Neural progenitor cell (in vitro differentiated cells): ENCODE results near the gene ADAMTS3. TPM values are rescaled to one million over a fixed set of nuclear protein-coding genes. Genes with fewer than 3 reads are reported as not detected.

Source experiments
- DNase-seq: peaks from one replicate; pipeline ENCODE4 v3.0.0-alpha.2; 2016; ENCODE audit warnings: low spot score
- H2AFZ ChIP-seq: fragments of 200-600 bp; sonication (generic); replicated peaks from 2 replicates; pipeline ENCODE4 v1.6.1; 2016; ENCODE audit warnings: antibody characterized with exemption
- H3F3A ChIP-seq: fragments of 200-600 bp; sonication (generic); 2 replicates; pipeline ENCODE4 v1.6.1; 2016; ENCODE audit warnings: antibody characterized with exemption, low read depth
- H3K27ac ChIP-seq: fragments of 200-600 bp; sonication (generic); 2 replicates; pipeline ENCODE4 v1.5.1; 2016; ENCODE audit warnings: mild to moderate bottlenecking
- H3K27me3 ChIP-seq: fragments of 200-600 bp; sonication (generic); 2 replicates; pipeline ENCODE4 v1.6.1; 2016; ENCODE audit warnings: mild to moderate bottlenecking, moderate library complexity
- H3K36me3 ChIP-seq: fragments of 200-600 bp; sonication (generic); 2 replicates; pipeline ENCODE4 v1.5.1; 2016
- H3K4me1 ChIP-seq: fragments of 200-600 bp; sonication (generic); 2 replicates; pipeline ENCODE4 v1.6.1; 2016; ENCODE audit warnings: mixed run types
- H3K4me2 ChIP-seq: fragments of 200-600 bp; sonication (generic); 2 replicates; pipeline ENCODE4 v1.6.1; 2016
- H3K4me3 ChIP-seq: fragments of 200-600 bp; sonication (generic); 2 replicates; pipeline ENCODE4 v1.5.1; 2016
- H3K79me2 ChIP-seq: fragments of 200-600 bp; sonication (generic); 2 replicates; pipeline ENCODE4 v1.6.1; 2016; ENCODE audit warnings: low read depth
- H3K9ac ChIP-seq: fragments of 200-600 bp; sonication (generic); 2 replicates; pipeline ENCODE4 v1.6.1; 2016
- H3K9me3 ChIP-seq: fragments of 200-600 bp; sonication (generic); 2 replicates; pipeline ENCODE4 v1.5.1; 2016; ENCODE audit warnings: low read depth
- H4K20me1 ChIP-seq: fragments of 200-600 bp; sonication (generic); 2 replicates; pipeline ENCODE4 v1.6.1; 2016; ENCODE audit warnings: low read depth
- H3K27ac Mint-ChIP-seq: 3 replicates; pipeline ENCODE4 v1.8.0; 2021; ENCODE audit warnings: mixed read lengths
- H3K27me3 Mint-ChIP-seq: 2 replicates; pipeline ENCODE4 v1.8.0; 2022; ENCODE audit warnings: low read depth, mild to moderate bottlenecking, inconsistent platforms, moderate library complexity, mixed read lengths; ENCODE audit not compliant: insufficient read depth
- H3K36me3 Mint-ChIP-seq: 3 replicates; pipeline ENCODE4 v1.8.0; 2021; ENCODE audit warnings: mixed read lengths
- H3K4me1 Mint-ChIP-seq: 3 replicates; pipeline ENCODE4 v1.8.0; 2021; ENCODE audit warnings: mixed read lengths
- H3K4me3 Mint-ChIP-seq: 3 replicates; pipeline ENCODE4 v1.8.0; 2021; ENCODE audit warnings: mild to moderate bottlenecking, moderate library complexity, mixed read lengths
- H3K9me3 Mint-ChIP-seq: 3 replicates; pipeline ENCODE4 v1.8.0; 2020; ENCODE audit warnings: mixed read lengths
- CTCF ChIP-seq: fragments of 200-600 bp; sonication (generic); IDR thresholded peaks from 2 replicates; pipeline ENCODE4 v1.5.1; 2017; ENCODE audit warnings: antibody characterized with exemption, mild to moderate bottlenecking
- EZH2 ChIP-seq: fragments of 200-600 bp; sonication (generic); IDR thresholded peaks from 2 replicates; pipeline ENCODE4 v1.6.1; 2017; ENCODE audit warnings: antibody characterized with exemption, mild to moderate bottlenecking, moderate library complexity
- EZH2phosphoT487 ChIP-seq: fragments of 200-600 bp; sonication (generic); IDR thresholded peaks from 2 replicates; pipeline ENCODE4 v1.6.1; 2017; ENCODE audit warnings: antibody characterized with exemption
- total RNA-seq: library from RNA; depleted of rRNA; stranded (reverse); fragments of >200 nt; gene quantifications from 2 replicates; pipeline ENCODE4 v1.2.3, GENCODE V29; 2015; ENCODE audit warnings: low replicate concordance

Gene ADAMTS3
- total RNA-seq, 1 donor from 2014 or later, result 2.1 TPM

DNA sequence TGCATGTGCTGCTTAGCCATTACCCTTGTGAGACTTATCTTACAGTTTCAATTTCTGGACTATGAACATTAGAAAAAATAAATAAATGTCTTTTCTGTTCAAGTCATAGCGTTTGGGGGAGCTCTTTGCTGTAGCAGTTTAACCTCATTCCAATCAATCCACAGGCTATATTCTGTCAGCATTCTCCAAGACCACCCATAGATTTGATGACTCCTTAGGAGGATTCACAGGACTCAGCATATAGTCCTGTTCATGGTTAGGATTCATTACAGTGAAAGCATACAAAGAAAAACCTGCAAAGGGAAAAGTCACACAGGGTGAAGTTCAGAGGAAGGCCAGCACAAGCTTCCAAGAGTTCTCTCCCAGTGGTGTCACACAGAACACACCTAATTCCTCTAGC, 180.5 kb downstream of the ADAMTS3 start:
- H3K27ac Mint-ChIP-seq, result no peak overlapping the region
- TF ChIP-seq EZH2, result no peak
- no peaks in the 10 kb centered on the region for H3K9me3 ChIP-seq
- H3K4me3 ChIP-seq, result no peak overlapping the region
- no peak overlapping the region for H3K4me2 ChIP-seq
- H3K36me3 ChIP-seq, result no peaks in the 10 kb centered on the region
- H3K4me1 ChIP-seq, result no peaks in the 10 kb centered on the region
- no peaks in the 10 kb centered on the region for H4K20me1 ChIP-seq
- no peak overlapping the region for H3K4me3 Mint-ChIP-seq
- H2AFZ ChIP-seq, result no peak overlapping the region
- no peaks in the 10 kb centered on the region for H3K27me3 ChIP-seq
- DNase-seq, result no peak
- H3F3A ChIP-seq, result no peaks in the 10 kb centered on the region
- H3K79me2 ChIP-seq, result no peaks in the 10 kb centered on the region
- peaks cover 20% of the 10 kb centered on the region for H3K4me1 Mint-ChIP-seq
- H3K27me3 Mint-ChIP-seq, result no peaks in the 10 kb centered on the region
- H3K27ac ChIP-seq, result no peak overlapping the region
- peaks cover 3% of the 10 kb centered on the region for H3K9me3 Mint-ChIP-seq
- H3K36me3 Mint-ChIP-seq, result no peaks in the 10 kb centered on the region
- no peak overlapping the region for H3K9ac ChIP-seq

GRCh38 chr4:72387959-72388358, 181.1 kb downstream of the ADAMTS3 start:
- H3K9me3 Mint-ChIP-seq, result peaks cover 3% of the 10 kb centered on the region
- Histone ChIP-seq H3K4me2 (no peak overlapping the region), H3K27me3 (no peaks in the 10 kb centered on the region), H3K27ac (no peak overlapping the region), H3K4me1 (no peaks in the 10 kb centered on the region), H3K79me2 (no peaks in the 10 kb centered on the region), H3K36me3 (no peaks in the 10 kb centered on the region), H2AFZ (no peak overlapping the region), H3K4me3 (no peak overlapping the region), H4K20me1 (no peaks in the 10 kb centered on the region), H3F3A (no peaks in the 10 kb centered on the region), H3K9me3 (no peaks in the 10 kb centered on the region), H3K9ac (no peak overlapping the region)
- no peak for DNase-seq
- TF ChIP-seq EZH2phosphoT487 (no peak), EZH2 (no peak)
- H3K27ac Mint-ChIP-seq, result no peak overlapping the region
- no peaks in the 10 kb centered on the region for H3K36me3 Mint-ChIP-seq
- no peaks in the 10 kb centered on the region for H3K27me3 Mint-ChIP-seq
- H3K4me3 Mint-ChIP-seq, result no peak overlapping the region
- H3K4me1 Mint-ChIP-seq, result peaks cover 20% of the 10 kb centered on the region

DNA sequence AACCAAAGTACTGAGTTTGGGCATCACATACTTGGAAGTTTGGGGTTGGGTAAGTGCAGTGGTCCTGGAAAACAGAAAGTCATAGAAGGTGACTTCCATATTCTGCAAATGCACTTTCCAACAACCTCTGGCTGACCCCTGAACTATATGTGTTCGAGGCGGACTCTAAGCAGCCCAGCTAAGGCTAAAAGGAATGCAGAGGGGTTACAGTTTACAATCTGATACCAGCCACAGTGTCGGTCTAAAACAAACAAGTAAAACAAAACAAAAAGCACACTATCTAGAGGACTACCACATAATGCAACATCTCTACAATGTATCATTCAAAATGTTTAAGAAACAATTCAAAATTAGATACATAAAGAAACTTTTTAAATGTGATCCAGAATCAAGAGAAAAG, 185.6 kb downstream of the ADAMTS3 start:
- H3K4me3 Mint-ChIP-seq, result no peak overlapping the region
- H3K9ac ChIP-seq, result no peak overlapping the region
- H3K4me3 ChIP-seq, result no peak overlapping the region
- peaks cover 3% of the 10 kb centered on the region for H3K9me3 Mint-ChIP-seq
- peaks cover 2% of the 10 kb centered on the region for H3K4me1 Mint-ChIP-seq
- H3K27me3 ChIP-seq, result no peaks in the 10 kb centered on the region
- H3K27me3 Mint-ChIP-seq, result no peaks in the 10 kb centered on the region
- no peak overlapping the region for H3K4me2 ChIP-seq
- no peak overlapping the region for H3K27ac Mint-ChIP-seq
- H3K36me3 ChIP-seq, result no peaks in the 10 kb centered on the region
- no peaks in the 10 kb centered on the region for H3F3A ChIP-seq
- no peaks in the 10 kb centered on the region for H3K36me3 Mint-ChIP-seq
- H2AFZ ChIP-seq, result no peak overlapping the region
- DNase-seq, result no peak
- no peak for TF ChIP-seq EZH2
- H3K79me2 ChIP-seq, result no peaks in the 10 kb centered on the region
- no peak overlapping the region for H3K27ac ChIP-seq
- H4K20me1 ChIP-seq, result no peaks in the 10 kb centered on the region
- H3K9me3 ChIP-seq, result no peaks in the 10 kb centered on the region
- no peaks in the 10 kb centered on the region for H3K4me1 ChIP-seq

- no peak overlapping the region for H2AFZ ChIP-seq
- TF ChIP-seq CTCF (no peak), EZH2phosphoT487 (no peak), EZH2 (no peak)
- no peaks in the 10 kb centered on the region for H3K9me3 ChIP-seq
- Mint-ChIP-seq H3K4me3 (no peak overlapping the region), H3K9me3 (no peaks in the 10 kb centered on the region), H3K27me3 (no peaks in the 10 kb centered on the region), H3K4me1 (peaks cover 2% of the 10 kb centered on the region), H3K27ac (no peak overlapping the region), H3K36me3 (no peaks in the 10 kb centered on the region)
- no peaks in the 10 kb centered on the region for H3F3A ChIP-seq
- H3K4me1 ChIP-seq, result no peaks in the 10 kb centered on the region
- DNase-seq, result no peak
- no peaks in the 10 kb centered on the region for H3K27me3 ChIP-seq
- no peak overlapping the region for H3K4me2 ChIP-seq
- no peaks in the 10 kb centered on the region for H3K36me3 ChIP-seq
- no peak overlapping the region for H3K27ac ChIP-seq
- H3K79me2 ChIP-seq, result no peaks in the 10 kb centered on the region
- no peaks in the 10 kb centered on the region for H4K20me1 ChIP-seq
- H3K4me3 ChIP-seq, result no peak overlapping the region
- H3K9ac ChIP-seq, result no peak overlapping the region
These were observed 190.1 kb downstream of the ADAMTS3 start for GRCh38 chr4:72378901-72379300.

DNA sequence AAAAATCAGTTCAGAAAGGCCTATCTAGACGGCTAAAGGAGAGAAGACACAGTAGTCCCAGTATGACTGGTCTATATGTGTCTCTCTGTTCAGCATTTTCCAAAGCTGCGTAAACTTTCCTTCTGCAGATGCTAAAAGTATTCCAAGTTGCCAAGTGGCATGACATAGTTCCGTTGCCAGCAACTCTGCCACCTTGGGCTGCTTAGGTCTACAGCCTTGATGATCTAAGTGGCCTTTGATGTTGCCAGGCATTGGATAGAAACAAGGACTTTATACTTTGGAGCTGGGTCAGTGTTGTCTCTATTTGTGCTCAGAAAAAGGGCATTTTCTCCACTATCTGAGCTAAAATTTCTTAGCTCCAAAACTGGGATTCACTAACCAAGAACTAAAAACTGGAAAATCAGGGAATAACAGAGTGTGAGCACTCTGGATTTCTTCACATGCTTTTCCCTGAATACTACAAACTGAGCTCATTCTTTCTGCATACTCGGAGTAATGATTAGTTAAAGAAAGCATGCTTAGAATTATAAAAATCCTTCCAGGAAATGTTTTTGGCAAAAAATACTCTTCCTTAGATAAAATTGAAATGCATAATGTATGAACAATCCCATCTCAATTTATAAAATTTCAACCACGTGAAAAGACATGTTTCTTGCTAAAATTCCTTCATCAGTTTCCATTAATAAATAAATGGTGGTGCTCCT, 191.4 kb downstream of the ADAMTS3 start:
- TF ChIP-seq EZH2 (no peak), CTCF (no peak), EZH2phosphoT487 (no peak)
- no peaks in the 10 kb centered on the region for H3K27me3 ChIP-seq
- H3K9ac ChIP-seq, result no peak overlapping the region
- DNase-seq, result no peak
- no peaks in the 10 kb centered on the region for H3K27me3 Mint-ChIP-seq
- H3K36me3 Mint-ChIP-seq, result no peaks in the 10 kb centered on the region
- H3K27ac ChIP-seq, result no peak overlapping the region
- no peaks in the 10 kb centered on the region for H3F3A ChIP-seq
- H2AFZ ChIP-seq, result no peak overlapping the region
- peaks cover 2% of the 10 kb centered on the region for H3K4me1 Mint-ChIP-seq
- no peak overlapping the region for H3K27ac Mint-ChIP-seq
- no peaks in the 10 kb centered on the region for H3K36me3 ChIP-seq
- no peaks in the 10 kb centered on the region for H3K4me1 ChIP-seq
- no peak overlapping the region for H3K4me3 ChIP-seq
- no peak overlapping the region for H3K4me3 Mint-ChIP-seq
- no peaks in the 10 kb centered on the region for H3K79me2 ChIP-seq
- H3K4me2 ChIP-seq, result no peak overlapping the region
- H3K9me3 Mint-ChIP-seq, result no peaks in the 10 kb centered on the region
- no peaks in the 10 kb centered on the region for H3K9me3 ChIP-seq
- H4K20me1 ChIP-seq, result no peaks in the 10 kb centered on the region
